HepG2 (cell line): ENCODE measurements around the gene PTCRA. TPM values are rescaled to one million over a fixed set of nuclear protein-coding genes. Genes with fewer than 3 reads are reported as not detected.
A peak's percentile ranks its signal among the peaks of the same experiment; 100 is the strongest.

ENCODE experiments used
- DRAP1 ChIP-seq: IDR thresholded peaks from 2 replicates; pipeline ENCODE4 v1.6.1; 2016; ENCODE audit warnings: missing genetic modification reagents, missing compliant biosample characterization
- HNF1A ChIP-seq, 2 experiments: sonication (generic) in 1 of 2; formaldehyde crosslinking in 1 of 2; IDR thresholded peaks; 2 replicates each; pipeline versions ENCODE4 v1.4.0 to v1.6.1; 2016 to 2020; ENCODE audit warnings: borderline replicate concordance in 1 of 2, low read depth in 1 of 2, mild to moderate bottlenecking in 1 of 2, missing genetic modification reagents in 1 of 2
- MAFG ChIP-seq: sonication (generic); formaldehyde crosslinking; IDR thresholded peaks from 2 replicates; pipeline ENCODE4 v1.5.1; 2020; ENCODE audit warnings: mild to moderate bottlenecking, missing genetic modification reagents
- MED1 ChIP-seq: sonication (generic); formaldehyde crosslinking; IDR thresholded peaks from 2 replicates; pipeline ENCODE4 v1.4.0; 2020; ENCODE audit warnings: missing genetic modification reagents
- ZFAT ChIP-seq: sonication (generic); formaldehyde crosslinking; conservative IDR thresholded peaks from 2 replicates; pipeline ENCODE4 v1.8.1; 2023; ENCODE audit warnings: missing genetic modification reagents, inconsistent platforms
- ZFP36L2 ChIP-seq: sonication (generic); formaldehyde crosslinking; IDR thresholded peaks from 2 replicates; pipeline ENCODE4 v1.4.0; 2020; ENCODE audit warnings: missing genetic modification reagents
- ZHX2 ChIP-seq, 2 experiments: sonication (generic) in 1 of 2; formaldehyde crosslinking in 1 of 2; IDR thresholded peaks; 2 replicates each; pipeline versions ENCODE4 v1.6.1 to v1.9.0; 2014 to 2022; ENCODE audit warnings: antibody characterized with exemption in 1 of 2, borderline replicate concordance in 1 of 2, inconsistent platforms in 1 of 2, low read depth in 1 of 2, missing genetic modification reagents in 1 of 2
- ZMYM3 ChIP-seq: sonication (generic); formaldehyde crosslinking; IDR thresholded peaks from 2 replicates; pipeline ENCODE4 v1.5.1; 2020; ENCODE audit warnings: mild to moderate bottlenecking, missing genetic modification reagents
- ZNF275 ChIP-seq: sonication (generic); formaldehyde crosslinking; IDR thresholded peaks from 2 replicates; pipeline ENCODE4 v1.8.0; 2022; ENCODE audit warnings: missing genetic modification reagents, mild to moderate bottlenecking, inconsistent platforms, borderline replicate concordance
- ZNF280B ChIP-seq: sonication (generic); formaldehyde crosslinking; IDR thresholded peaks from 2 replicates; pipeline ENCODE4 v1.5.0; 2020; ENCODE audit warnings: missing genetic modification reagents, mild to moderate bottlenecking, borderline replicate concordance
- ZNF781 ChIP-seq: sonication (generic); formaldehyde crosslinking; IDR thresholded peaks from 2 replicates; pipeline ENCODE4 v1.5.1; 2020; ENCODE audit warnings: borderline replicate concordance, mild to moderate bottlenecking, missing genetic modification reagents; ENCODE audit errors: not compliant biosample characterization
- polyA plus RNA-seq, 8 experiments: library from polyadenylated mRNA; depleted of rRNA in 3 of 8; stranded (reverse) in 7 of 8; unstranded in 1 of 8; fragments of >200 nt; fragmentation: Illumina TruSeq in 4 of 8; extraction: Trizol in 4 of 8; gene quantifications; 2 replicates each; pipeline versions ENCODE4 v1.2.1 to v1.2.3, GENCODE V29; 2011 to 2016; ENCODE audit warnings: low read depth in 4 of 8, missing spikeins in 1 of 8, mixed read lengths in 1 of 8; ENCODE audit not compliant: insufficient read depth in 1 of 8
- total RNA-seq, 5 experiments: library from RNA; depleted of rRNA; stranded (reverse); fragments of >200 nt; fragmentation: Illumina TruSeq; extraction: Trizol; gene quantifications; 2 replicates each; pipeline ENCODE4 v1.2.3, GENCODE V29; 2016; ENCODE audit warnings: low read depth in 1 of 5
- TF ChIP-seq, protein P1 (sequence below): sonication (generic); formaldehyde crosslinking; IDR thresholded peaks from 2 replicates; pipeline ENCODE4 v1.4.0; 2020; ENCODE audit warnings: missing genetic modification reagents

Gene PTCRA
- total and polyA plus RNA-seq, 2 of the 13 experiments (the other 11 are each of a cell fraction or from before 2014, with no cell fraction given): not detected

GRCh38 chr6:42928986-42929820 lies 13.3 kb downstream of the PTCRA start, which contains the start of gene CNPY3 (continued):
- no peak for TF ChIP-seq MAFG (CRISPR knock-in tag)
- no peak for TF ChIP-seq ZHX2 (IDR thresholded peaks at IDR 0.05; ENCODE audit: low read depth)
- TF ChIP-seq ZHX2 (CRISPR knock-in tag; IDR thresholded peaks at IDR 0.05; ENCODE audit: borderline replicate concordance): peak; percentile 57; the same call in 1 of the 2 replicates
- TF ChIP-seq ZFP36L2 (CRISPR knock-in tag): no peak
- no peak for TF ChIP-seq HNF1A (IDR thresholded peaks at IDR 0.05; ENCODE audit: low read depth)
- peak; percentile 85 for TF ChIP-seq HNF1A (CRISPR knock-in tag; IDR thresholded peaks at IDR 0.05; ENCODE audit: borderline replicate concordance)
- peak; percentile 100 for TF ChIP-seq ZNF781 (CRISPR knock-in tag)
- TF ChIP-seq ZNF275 (CRISPR knock-in tag): peak; percentile 92; the same call in 1 of the 2 replicates
- TF ChIP-seq, protein P1, sequence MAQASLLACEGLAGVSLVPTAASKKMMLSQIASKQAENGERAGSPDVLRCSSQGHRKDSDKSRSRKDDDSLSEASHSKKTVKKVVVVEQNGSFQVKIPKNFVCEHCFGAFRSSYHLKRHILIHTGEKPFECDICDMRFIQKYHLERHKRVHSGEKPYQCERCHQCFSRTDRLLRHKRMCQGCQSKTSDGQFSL (CRISPR knock-in tag): 0 out of 2 replicates have a peak, but pooled peaks have one; percentile 39
- peak; percentile 64; the same call in 1 of the 2 replicates for TF ChIP-seq DRAP1 (CRISPR knock-in tag)
- no peak for TF ChIP-seq ZFAT
- peak; percentile 23; the same call in 1 of the 2 replicates for TF ChIP-seq ZMYM3 (CRISPR knock-in tag)
- TF ChIP-seq MED1: peak; percentile 71
- peak; percentile 98 for TF ChIP-seq ZNF280B
